Suppressor macrophage treated with lipopolysaccharide for 1 hour (primary cell): ENCODE measurements around the gene PKP2.

Experiments
- DNase-seq, 3 donors: peaks; one replicate each; pipeline ENCODE4 v3.0.0-alpha.2; 2020 to 2022

PKP2 gene

DNA sequence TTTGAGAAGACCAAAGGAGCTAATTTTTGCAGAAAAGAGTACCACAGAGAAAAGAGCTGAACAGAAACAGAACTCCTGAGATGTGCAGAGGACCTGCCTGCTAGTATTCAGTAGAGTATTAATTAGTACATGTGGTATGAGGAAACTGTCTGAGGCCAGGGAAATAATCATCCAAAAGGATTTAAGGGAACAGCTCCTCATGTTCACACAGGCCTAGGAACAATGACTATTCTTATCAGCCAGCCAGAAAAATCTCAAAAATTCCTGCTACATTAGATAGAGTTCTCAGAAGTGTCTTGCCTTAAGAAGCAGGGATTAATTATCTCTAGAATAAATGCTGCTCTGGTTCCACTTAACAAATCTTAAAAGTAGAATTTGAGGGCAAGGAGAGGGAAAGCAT lies 36.4 kb downstream of the PKP2 start:
- DNase-seq: no peak

DNA sequence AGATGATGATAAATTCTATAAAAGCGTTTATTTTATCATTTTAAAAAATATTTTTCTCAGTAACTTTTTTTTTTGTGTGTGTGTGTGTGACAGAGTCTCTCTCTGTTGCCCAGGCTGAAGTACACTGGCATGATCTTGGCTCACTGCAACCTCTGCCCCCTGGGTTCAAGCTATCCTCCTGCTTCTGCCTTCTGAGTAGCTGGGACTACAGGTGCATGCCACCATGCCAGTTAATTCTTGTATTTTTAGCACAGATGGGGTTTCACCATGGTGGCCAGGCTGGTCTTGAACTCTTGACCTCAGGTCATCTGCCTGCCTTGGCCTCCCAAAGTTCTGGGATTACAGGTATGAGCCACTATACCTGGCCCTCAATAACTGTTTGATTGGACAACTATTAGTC lies 37.2 kb downstream of the PKP2 start:
- DNase-seq: no peak

DNA sequence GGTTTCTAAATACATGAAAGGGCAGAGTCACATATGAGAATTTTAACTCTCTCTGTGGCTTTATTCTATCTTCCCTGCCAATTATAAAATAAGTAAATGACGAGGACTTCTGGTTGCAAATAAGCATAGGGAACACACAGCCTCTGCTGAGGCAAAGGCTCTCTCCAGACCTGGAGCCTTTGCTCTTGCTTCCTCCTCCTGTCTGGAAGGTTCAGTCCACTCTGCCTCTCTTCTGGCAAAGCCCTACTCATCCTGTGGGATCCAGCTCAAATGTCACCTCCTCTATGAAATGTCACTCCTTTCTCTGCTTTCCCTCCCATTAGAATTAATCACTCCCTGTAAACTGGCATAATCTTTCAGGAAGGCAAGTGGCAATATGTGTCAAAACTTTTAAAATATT lies 41.9 kb downstream of the PKP2 start:
- no peak for DNase-seq

DNA sequence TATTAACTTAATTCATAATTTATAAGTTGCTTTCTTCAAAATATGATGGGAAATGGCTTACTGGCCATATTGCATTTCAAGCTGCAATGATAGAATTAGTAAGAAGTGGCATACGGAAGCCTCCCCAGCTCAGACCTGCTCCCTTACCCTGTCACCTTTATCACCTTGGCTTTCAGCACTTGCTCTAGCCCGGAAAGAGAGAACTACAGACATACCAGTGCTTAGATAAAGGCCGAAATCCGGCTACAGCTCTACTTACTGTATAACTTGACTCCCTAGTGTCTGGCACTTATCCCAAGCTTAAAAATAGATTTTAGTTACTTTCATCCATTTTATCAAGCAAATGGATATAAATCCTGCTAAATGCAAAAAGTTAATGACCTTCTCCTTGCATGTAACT lies 42.5 kb downstream of the PKP2 start:
- no peak for DNase-seq

DNA sequence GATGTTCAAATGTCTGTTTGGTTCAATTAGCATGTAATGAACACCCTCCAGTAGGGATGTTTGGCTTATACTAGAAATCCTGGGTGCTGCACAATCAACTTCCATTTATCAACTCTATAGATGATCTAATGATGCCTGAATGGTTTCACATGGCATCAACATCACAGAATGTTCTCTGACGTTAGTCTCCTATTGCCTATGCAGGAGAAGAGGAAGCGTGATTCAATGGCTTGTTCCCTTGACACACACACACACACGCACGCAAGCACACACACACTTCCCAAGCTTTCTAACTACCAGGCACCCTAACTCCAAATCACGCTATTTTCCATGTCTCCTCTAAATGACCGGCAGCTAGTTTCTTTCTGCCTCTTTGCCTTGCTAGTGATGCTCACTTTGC lies 49.3 kb downstream of the PKP2 start:
- DNase-seq: peak in 1 of 3 donors; percentile 2

DNA sequence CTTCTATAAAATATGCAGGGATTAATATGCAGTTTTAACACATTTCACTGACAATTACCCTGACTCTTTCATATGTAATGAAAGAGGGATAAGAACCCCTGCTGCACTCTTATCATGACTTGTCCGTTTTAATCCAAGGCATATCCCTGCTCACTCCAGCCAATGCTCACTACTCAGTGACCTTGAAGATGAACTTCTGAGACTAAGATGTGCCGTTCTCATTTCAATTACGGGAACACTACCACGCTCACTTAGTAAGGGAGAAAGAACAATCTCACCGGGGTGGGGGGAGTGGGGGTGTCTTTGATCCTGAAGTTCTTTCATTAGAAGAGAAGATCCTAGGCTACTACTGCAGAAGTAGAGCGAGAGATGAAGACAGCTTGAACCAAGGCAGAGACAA lies 50.5 kb downstream of the PKP2 start:
- no peak for DNase-seq

DNA sequence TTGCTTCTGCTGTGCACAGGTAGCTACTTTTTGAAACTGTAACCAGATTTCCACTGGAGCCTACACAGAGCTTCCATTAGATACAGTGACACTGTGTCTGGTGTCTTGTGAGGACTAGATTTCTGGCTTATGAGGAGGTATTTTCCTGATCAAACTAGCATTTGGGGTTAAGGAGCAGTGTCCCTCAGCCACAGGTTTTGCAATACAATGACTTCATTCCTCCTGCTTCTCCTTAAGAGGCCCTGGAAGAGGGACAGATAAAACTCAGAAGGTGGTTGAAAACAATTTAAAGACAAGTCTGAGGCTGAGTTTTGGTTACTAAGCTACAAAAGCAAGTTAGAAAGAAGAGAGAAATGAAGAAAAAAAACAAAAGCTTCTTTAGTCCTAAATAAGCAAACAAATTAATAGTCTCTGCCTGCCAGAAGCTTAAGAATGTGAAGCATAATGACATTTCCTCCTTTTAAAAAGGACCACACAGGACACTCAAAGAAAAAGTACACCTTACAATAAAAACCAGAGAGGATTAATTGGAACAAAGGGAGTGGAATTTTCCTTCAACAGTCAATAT lies 53.0 kb downstream of the PKP2 start:
- peak in 2 of 3 donors; percentile 7 to 21 for DNase-seq

DNA sequence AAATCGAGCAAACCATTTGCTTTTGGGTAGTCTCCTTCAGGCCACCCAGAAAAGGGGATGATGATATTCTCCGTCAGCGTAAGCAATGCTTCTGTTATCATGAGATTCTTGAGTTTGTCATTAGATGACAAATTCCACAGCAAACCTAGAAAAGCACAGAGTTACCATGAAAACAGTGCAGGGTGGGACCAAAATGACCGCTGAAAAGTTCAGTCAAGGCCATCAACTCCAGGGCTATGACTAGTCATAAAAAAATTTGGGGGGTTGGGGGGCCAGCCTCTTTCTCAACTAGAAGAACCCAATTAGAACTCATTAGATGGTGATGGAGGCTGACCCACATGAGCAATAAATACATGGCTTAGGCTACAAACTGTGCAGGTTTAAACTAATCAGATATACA lies 55.5 kb downstream of the PKP2 start:
- no peak for DNase-seq

DNA sequence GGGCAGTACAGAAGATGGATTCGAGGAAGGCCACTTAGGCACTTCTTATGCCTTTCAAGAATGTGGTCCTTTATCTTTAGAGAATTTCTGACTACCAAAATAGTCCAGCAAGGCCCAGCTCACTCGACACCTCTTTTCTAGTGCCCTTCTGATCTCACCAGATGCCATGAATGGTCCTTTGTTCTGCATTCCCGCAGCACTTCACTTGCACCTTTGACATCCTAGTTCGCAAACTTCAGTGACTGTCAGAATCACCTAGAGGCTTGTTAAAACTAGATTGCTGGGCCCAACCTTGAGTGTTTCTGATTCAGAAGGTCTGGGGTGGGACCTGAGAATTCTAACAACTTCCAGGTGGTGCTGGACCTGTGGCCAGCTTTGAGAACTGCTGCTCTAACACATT lies 56.7 kb downstream of the PKP2 start:
- DNase-seq: no peak

DNA sequence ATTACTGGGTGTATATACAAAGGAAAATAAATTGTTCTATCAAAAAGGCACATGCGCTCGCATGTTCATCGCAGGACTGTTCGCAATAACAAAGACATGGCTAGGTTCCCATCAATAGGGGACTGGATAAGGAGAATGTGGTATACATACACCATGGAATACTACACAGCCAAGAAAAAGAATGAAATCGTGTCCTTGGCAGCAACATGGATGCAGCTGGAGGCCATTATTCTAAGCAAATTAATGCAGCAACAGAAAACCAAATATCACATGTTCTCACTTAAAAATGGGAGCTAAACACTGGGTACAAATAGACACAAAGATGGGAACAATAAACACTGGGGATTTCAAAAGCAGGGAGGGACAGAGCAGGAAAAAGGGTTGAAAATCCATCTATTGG lies 58.6 kb downstream of the PKP2 start:
- DNase-seq: no peak

DNA sequence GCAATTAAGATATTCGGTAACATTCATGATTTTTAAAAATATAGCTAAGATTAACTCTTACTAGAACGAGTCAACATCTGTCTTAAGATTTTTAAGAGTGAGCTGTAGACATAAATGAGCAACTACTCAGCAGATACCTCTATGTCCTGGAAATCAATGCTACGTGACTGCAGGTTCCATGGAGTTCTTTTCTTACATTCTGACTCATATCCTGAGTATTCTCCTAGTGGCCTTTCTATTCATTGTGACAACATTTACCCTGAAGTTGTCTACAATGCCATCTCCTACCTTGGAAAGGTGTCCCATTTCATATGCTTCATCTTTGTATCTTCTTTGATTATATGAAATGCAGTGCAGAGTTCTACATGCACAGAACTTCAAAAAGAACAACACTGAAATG lies 59.9 kb downstream of the PKP2 start:
- DNase-seq: no peak

DNA sequence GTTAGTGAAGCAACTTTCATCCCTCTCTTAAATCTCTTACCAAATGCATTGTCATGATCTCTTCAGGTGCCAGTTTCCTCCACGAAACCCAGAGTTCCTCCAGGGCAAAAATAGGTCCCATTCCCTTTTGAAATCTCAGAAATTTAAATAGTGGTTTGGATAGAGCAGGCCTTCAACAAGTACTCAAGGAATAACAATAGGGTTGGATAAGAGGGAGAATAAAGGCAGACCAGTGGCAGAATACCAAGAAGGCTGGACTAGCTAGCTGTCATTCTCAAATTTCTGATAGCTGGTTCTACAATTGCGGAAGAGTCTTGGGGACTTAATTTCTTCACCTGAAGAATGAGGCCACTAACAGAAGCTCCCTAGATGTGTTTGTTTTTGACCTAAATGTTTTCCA lies 62.5 kb downstream of the PKP2 start:
- DNase-seq: no peak

DNA sequence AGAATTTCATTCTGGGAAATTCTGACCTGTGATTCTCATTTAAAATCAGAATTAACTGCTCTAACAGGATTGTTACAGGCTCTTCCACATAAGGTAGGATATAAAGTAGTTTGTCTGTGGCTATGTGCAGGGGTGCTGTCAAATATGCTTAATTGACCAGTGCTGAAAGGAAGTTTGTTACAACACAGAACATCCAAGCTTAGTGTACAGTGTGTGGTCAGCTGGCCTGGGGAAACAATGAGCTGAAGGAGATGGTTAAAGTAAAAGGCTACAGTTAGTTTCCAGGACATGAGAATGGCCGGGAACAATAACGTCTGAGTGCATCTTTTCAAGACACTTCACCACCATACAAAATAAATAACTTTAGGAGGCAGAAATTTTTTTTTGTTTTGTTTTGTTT lies 68.0 kb downstream of the PKP2 start:
- DNase-seq: no peak

DNA sequence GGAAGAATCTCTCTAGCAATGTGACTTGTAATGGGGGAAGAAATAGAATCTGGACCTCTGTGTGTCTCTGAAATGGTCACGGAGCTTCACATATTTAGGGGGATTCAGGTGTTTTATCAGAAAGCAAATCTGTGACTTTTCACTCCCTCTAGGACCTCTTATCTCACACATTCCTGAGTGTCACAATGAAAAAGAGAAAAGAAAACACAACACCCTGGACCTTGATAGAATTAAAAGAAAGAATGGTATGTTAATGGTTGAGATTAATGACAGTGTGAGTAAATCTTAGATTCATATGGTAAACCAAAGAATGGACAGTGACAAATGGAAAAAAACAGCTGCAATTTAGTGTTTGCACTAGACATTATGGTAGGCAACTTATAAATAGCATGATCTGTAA lies 68.5 kb downstream of the PKP2 start:
- DNase-seq: no peak

DNA sequence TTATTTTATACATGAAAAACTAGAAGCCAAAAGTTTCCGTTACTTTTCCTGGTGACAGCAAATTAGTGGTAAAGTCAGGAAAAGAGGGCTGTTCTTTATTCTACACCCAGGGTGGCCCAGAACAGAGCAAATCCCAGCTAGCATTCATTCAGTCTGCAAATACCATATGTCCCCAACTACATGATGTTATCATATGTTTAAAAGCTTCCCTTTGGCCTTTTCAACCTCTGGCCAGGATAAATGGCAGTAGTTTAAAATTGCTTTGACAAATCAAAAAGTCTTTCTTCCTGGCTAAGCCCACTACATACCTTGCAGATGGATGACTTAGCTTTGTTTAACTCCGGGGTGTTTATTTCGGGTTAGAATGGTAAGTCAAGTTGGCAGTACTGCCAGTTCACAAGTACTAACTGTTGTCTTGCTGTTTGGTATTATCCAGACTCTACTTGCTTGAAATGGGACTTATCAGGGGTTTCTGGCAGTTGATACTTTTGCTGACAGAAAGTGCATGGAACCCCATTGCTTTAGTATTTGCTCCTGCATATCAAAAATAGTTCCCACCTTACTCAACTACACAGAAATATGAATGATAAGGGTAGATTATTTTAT lies 69.7 kb downstream of the PKP2 start:
- no peak for DNase-seq

DNA sequence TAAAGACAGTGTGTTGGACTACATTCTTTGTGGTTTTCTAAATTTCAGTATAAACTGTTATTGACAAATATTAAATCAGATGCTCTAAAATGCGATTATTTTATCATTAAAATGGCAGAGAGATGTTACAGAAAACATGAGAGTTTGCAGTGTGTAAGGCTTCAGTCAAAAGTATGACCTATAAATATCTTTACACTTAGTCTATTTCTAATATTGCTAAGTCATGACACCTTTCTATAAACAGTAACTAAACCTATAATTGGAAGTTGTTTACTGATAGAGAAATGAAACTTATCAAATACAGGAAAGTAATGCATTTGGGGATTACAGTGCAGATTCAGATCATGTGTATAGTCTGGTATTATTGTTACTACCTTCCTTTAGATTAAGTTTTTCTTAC lies 72.0 kb downstream of the PKP2 start:
- DNase-seq: no peak

DNA sequence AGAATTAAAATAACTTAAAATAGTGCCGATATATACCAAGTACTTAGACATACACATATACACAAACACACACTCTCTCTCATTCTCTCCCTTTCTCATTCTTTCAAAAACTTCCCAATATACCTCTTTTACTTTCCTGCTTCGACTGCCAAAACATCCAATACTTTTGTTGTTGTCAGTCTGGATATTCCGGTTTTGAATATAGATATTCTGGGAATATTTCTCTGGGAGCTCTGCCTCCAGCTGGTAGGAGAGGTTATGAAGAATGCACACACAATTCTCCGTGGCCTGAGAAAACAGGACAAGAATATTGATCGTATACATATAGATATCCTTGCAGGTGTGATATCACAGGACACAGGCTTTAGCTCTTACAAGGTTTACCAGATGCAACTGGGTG lies 74.2 kb downstream of the PKP2 start:
- DNase-seq: no peak

DNA sequence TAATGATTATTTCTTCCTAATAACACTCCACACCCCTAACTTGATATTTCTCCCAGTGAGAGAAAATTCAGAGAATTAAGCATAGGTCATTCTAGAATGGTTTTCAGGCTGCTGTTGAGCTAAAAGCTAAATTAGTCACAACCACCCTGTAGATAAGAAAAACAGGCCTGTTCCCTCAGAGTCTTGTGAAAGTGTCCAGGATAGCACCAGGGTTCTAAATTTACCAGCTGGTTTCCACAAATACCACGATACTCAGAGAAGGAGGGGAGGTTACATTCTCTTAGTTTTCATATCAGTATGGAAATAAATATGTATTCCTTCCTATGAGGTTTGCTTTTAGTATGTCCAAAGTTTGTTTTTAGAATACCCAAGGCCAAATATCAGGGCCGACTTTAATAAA lies 74.9 kb downstream of the PKP2 start:
- no peak for DNase-seq

DNA sequence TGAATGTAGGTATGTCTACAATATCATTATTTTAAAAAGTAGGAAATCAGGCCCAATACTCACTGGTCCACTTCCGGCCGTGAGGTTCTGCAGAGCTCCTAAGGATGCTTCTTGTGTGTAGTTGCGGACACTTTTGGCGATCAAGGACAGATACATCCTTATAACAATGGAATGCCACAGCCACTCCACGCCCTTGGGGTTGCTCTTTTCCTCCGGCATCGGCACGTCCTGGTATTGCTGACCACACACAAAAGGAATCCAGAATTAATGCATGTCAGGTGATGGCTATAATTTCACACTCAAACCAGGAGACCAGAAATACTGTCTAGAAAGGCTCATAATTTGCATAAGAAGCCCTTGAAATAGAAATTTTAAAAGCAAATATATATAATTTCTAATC lies 75.3 kb downstream of the PKP2 start:
- DNase-seq: no peak

DNA sequence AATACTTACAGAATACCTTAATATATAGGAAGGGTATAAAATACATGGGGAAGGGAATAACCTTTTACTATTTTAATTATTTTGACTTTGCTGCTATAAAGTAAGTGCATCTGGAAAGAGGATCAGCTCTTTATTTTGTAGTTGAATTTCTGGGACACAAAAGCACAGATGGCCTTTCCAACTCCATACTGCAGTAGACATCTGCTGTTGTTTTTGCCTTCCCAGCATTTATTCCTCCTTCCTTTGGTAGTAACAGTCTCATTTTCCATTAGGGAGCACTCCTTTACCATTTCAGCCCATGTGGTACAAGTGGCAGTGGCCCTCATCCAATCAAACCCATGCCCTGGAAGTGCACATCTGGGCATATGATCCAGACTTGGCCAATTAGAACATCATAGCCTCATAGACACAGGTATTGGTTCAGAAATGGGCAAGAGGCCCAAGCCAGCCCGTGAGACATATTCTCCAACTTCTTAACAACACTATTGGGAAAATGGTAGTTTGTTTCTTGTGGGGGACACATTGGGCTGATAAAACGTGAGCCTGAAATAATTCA lies 76.1 kb downstream of the PKP2 start:
- no peak for DNase-seq

DNA sequence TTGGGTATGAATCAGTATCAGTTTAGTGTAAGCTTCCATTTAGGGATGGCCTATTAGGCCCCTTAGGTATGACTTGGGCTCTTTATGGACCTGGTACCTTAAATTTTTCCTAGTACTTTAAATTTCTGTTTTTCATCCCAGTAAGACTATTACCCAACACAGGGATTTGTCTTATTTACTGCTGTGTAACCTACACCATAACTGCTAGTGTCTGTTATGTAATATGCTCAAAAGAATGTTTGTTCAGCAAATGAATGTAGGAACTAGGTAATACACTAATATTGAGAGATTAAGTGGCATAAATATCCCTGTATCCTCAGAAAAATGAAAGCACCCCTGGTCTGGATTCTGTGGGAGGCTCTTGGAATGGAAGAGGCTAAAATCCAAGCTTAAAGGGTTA lies 77.2 kb downstream of the PKP2 start:
- DNase-seq: no peak

DNA sequence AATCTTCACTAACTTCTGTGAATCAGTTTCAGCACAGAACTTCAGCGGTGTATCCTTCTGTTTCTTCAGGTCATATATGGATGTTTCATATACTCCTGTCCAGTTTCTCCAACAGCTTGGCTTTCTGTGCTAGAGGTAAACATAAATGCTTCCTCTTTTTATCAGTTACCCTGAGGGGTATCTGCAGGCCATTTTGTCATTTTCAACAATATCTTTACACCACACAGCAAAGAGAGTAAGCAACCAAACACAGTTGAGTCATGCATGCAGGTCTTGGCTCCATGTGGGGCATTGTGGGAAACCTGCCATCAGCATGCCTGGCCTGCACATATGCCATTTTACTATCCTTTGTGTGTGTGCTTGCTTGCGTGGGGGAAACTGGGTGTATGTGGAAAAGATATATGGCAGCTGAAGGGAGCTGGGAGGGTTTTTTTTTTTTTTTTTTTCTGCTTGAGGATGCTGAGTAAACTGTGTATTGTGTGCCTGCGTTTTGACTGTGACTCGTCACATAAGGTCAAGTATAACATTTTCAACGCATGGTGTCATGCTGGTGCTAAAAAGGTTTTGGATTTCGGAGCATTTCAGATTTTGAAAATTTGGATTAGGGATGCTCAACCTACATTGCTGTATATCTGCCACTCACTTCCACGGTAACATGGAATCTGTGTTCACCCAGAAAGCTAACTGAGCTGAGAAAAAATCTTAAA lies 84.7 kb downstream of the PKP2 start:
- DNase-seq: no peak

DNA sequence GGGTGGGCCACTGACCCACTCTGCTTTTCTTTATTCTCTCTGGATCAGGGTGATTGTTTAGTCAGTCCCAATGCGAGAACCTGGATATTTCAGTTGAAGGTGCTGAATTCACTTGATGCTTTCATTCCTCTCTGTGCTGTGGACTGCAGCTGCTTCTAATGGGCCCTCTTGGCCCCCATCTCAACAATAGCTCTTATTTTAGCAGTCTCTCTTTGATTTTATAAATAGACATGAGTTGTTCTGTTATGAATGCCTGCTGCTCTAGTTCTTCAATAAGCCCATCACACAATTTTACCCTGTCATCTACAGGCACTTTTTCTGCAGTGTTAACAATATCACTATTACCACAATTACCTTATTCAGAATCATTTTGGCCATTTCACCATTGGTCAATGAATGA lies 86.7 kb downstream of the PKP2 start:
- DNase-seq: no peak

DNA sequence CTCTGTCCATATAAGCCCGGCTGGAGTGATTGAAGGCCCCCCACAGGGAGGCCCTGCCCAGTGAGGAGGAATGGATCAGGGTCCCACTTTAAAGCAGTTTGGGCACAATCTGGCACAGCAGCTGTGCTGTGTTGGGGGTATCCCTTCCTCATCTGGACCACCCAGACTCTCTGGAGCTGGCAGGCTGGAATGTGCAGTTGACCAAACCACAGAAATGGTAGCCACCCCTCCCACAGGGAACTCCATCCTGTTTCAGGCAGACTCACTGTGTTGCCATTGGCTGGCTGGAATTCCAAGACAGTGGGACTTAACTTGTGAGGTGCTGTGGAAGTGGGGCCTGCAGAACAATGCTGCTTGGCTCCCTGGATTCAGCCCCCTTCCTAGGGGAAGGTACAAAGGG lies 87.4 kb downstream of the PKP2 start:
- no peak for DNase-seq

DNA sequence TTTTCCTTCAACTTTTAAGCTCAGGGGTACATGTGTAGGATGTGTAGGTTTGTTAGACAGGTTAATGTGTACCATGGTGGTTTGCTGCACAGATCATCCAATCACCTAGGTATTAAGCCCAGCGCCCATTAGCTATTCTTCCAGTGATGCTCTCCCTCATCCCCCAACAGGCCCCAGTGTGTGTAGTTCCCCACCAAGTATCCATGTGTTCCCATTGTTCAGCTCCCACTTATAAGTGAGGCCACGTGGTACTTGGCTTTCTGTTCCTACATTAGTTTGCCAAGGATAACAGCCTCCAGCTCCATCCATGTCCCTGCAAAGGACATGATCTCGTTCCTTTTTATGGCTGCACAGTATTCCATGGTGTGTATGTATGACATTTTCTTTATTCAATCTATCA lies 92.3 kb downstream of the PKP2 start:
- DNase-seq: no peak
